ENCODE results near the gene RUFY4. TPM values are rescaled to one million over a fixed set of nuclear protein-coding genes. Genes with fewer than 3 reads are reported as not detected.

The RUFY4 gene
- polyA plus RNA-seq, 2 of the 4 experiments (the other 2 are of a cell fraction), result 0.04 TPM; not detected in 1

GRCh38 chr2:218029366-218030360 is 39.4 kb upstream of the RUFY4 start:
- DNase-seq (ENCODE audit: low read depth in 1 of 2, low spot score in 1 of 2), result no peak
- FAIRE-seq, result no peak
- ATAC-seq, result no peak
- H3K9me3 ChIP-seq, result no peaks in the 10 kb centered on the region
- peaks cover 4% of the 10 kb centered on the region; the same call in 1 of the 3 replicates for H3K4me1 ChIP-seq
- H3K4me3 ChIP-seq, result no peak overlapping the region
- POLR2A ChIA-PET, result no interaction called here
- WGBS (ENCODE audit: missing lambda C conversion rate), result 72% methylated on average over 17 of the region's 17 CpGs
- CTCF ChIA-PET, result interaction anchor here (0.7 to 3.1 kb wide), 4 partner anchors 18 to 244 kb away, joined by 3 to 13 read pairs (median 3); no protein-coding TSS in a partner anchor
- no peak for TF ChIP-seq POLR2A (IDR thresholded peaks at IDR 0.05; ENCODE audit: low read length)
- TF ChIP-seq REST (IDR thresholded peaks at IDR 0.05), result peak; percentile 31; the same call in 1 of the 2 replicates
- no peak overlapping the region for H3K27ac ChIP-seq
- H3K4me2 ChIP-seq, result no peak overlapping the region

GRCh38 chr2:218030409-218031195 is 38.5 kb upstream of the RUFY4 start:
- no peak overlapping the region for H3K4me2 ChIP-seq
- 74% methylated on average over 7 of the region's 7 CpGs for WGBS (ENCODE audit: missing lambda C conversion rate)
- peaks cover 4% of the 10 kb centered on the region; the same call in 1 of the 3 replicates for H3K4me1 ChIP-seq
- ChIA-PET POLR2A (no interaction called here), CTCF (interaction anchor here (0.7 to 3.1 kb wide), 2 partner anchors 70 to 245 kb away, joined by 3 to 13 read pairs; no protein-coding TSS in a partner anchor)
- no peak for TF ChIP-seq RCOR1 (IDR thresholded peaks at IDR 0.05; ENCODE audit: low read depth, low read length)
- TF ChIP-seq MAZ (IDR thresholded peaks at IDR 0.05; ENCODE audit: borderline replicate concordance, low read depth, low read length), result no peak
- TF ChIP-seq KDM5A (IDR thresholded peaks at IDR 0.05), result no peak
- DNase-seq (ENCODE audit: low read depth in 1 of 2, low spot score in 1 of 2) (no peak), FAIRE-seq (no peak), ATAC-seq (no peak)
- no peaks in the 10 kb centered on the region for H3K9me3 ChIP-seq
- no peak overlapping the region for H3K27ac ChIP-seq
- no peak overlapping the region for H3K4me3 ChIP-seq

GRCh38 chr2:218031261-218031660 is 37.8 kb upstream of the RUFY4 start:
- 74% methylated on average over 1 of the region's 1 CpG for WGBS (ENCODE audit: missing lambda C conversion rate)
- FAIRE-seq, result no peak
- Histone ChIP-seq H3K4me2 (no peak overlapping the region), H3K4me3 (no peak overlapping the region), H3K27ac (peak overlapping the region in 1 of 2 experiments; percentile 55; a peak in 1 of 6 replicates), H3K4me1 (peaks cover 4% of the 10 kb centered on the region; the same call in 1 of the 3 replicates), H3K9me3 (no peaks in the 10 kb centered on the region)
- no peak for ATAC-seq
- CTCF ChIA-PET, result no interaction called here
- DNase-seq (ENCODE audit: low read depth in 1 of 2, low spot score in 1 of 2), result no peak
- POLR2A ChIA-PET, result no interaction called here
- TF ChIP-seq HEYL (CRISPR knock-in tag; IDR thresholded peaks at IDR 0.05), result no peak
- no peak for TF ChIP-seq CBX8 (IDR thresholded peaks at IDR 0.05)
- TF ChIP-seq POLR2AphosphoS2 (conservative IDR thresholded peaks at IDR 0.05; ENCODE audit: low read length), result no peak
- no peak for TF ChIP-seq NFE2L2 (conservative IDR thresholded peaks at IDR 0.05; ENCODE audit: low read length)
- TF ChIP-seq ZSCAN20 (CRISPR knock-in tag; IDR thresholded peaks at IDR 0.05), result no peak
- no peak for TF ChIP-seq HOXA7 (CRISPR knock-in tag; IDR thresholded peaks at IDR 0.05)
- no peak for TF ChIP-seq E2F6 (IDR thresholded peaks at IDR 0.05; ENCODE audit: borderline replicate concordance, low read depth)

All from A549 (cell line).